Activated CD8-positive, alpha-beta memory T cell treated with anti-CD3 and anti-CD28 coated beads, Interleukin-2, amount 10 ng/mL, durations not matched to agents 7 days and 5 days (primary cell): ENCODE data around the gene MED23. TPM values are rescaled to one million over a fixed set of nuclear protein-coding genes. Genes with fewer than 3 reads are reported as not detected.

Experiments used
- ATAC-seq: fragments of 150-1000 bp; cut with Tn5 transposase; one replicate; pipeline ENCODE4 v1.10.0; 2021; ENCODE audit warnings: moderate library complexity
- CTCF ChIA-PET: fragments of 350-600 bp; sonication (Branson Sonifier 250); formaldehyde crosslinking; loops from one replicate; lab custom pipeline; 2021; ENCODE audit warnings: antibody characterized with exemption; lab: Charles Lee
- DNase-seq: peaks from one replicate; pipeline ENCODE4 v3.0.0-alpha.2; 2020
- H3K27ac Mint-ChIP-seq: one replicate; pipeline ENCODE4 v1.8.0; 2021; ENCODE audit warnings: mild to moderate bottlenecking, mixed read lengths
- H3K27me3 Mint-ChIP-seq: one replicate; pipeline ENCODE4 v1.8.0; 2021; ENCODE audit warnings: mixed read lengths
- H3K36me3 Mint-ChIP-seq: one replicate; pipeline ENCODE4 v1.8.0; 2021; ENCODE audit warnings: mild to moderate bottlenecking, mixed read lengths
- H3K4me1 Mint-ChIP-seq: one replicate; pipeline ENCODE4 v1.8.0; 2021; ENCODE audit warnings: mixed read lengths
- H3K4me3 Mint-ChIP-seq: one replicate; pipeline ENCODE4 v1.8.0; 2021; ENCODE audit warnings: mild to moderate bottlenecking, moderate library complexity, mixed read lengths
- H3K9me3 Mint-ChIP-seq: one replicate; pipeline ENCODE4 v1.8.0; 2022; ENCODE audit warnings: low read depth, mixed read lengths
- total RNA-seq, 2 experiments: library from RNA; stranded (reverse); gene quantifications; one replicate each; pipeline ENCODE4 v1.2.3, GENCODE V29; 2021

The MED23 gene
- 10 to 100 TPM; 28.4 to 33.1 TPM for total RNA-seq

DNA sequence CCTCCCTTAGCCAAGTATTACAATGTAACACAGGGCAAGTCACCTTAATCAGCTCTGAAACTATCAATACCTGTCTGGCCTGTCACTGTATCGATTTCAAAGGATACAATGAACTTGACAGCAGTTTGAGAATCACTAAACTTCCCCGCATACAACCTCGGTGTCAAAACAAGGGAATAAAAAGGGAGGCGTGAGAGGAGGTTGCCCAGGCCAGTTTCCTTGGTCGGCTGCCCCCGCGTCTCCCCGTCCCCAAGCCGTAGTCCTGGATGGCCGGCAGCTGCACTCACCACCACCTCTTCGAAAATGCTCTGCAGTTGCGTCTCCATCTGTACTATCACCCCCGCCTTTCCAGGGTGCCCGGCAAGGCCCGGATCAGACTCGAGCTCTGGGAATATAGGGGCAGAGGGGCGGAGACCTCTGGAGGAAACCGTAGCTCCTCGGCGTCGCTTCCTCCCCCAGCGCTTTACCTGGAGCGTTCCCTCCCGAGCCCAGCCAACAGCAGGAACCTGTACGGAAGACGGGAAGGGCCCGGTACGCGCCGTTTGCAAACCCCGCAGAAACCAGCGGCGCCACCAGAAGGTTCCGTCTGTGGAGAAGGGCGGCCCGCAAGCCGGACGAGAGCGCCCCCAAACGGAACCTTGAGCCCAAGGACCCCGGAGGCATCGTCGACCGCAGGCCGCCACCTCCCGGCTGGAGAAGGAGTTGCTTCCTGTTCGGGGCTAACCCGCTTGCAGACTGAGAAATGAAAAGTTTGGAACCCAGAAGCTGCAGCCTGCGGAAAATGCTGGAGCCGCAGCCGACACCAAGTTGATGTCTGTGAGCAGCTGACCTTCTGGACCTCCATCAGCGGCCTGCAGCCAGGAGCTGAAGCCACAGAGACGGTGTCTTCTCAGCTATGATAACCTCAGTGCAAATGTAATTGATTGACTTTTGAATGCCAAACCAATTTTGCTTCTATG is at the start of gene MED23:
TSS of gene MED23 (minus strand) at position 519 of the 959 bp plus-strand sequence. CDS start at position 326, 193 bp downstream.
- ATAC-seq (peak; percentile 91), DNase-seq (peak; percentile 94)
- Mint-ChIP-seq H3K36me3 (peaks cover 16% of the 10 kb centered on the region), H3K27me3 (no peaks in the 10 kb centered on the region), H3K4me3 (peak within 1 kb of the TSS; percentile 84), H3K27ac (peak within 1 kb of the TSS; percentile 92), H3K9me3 (no peaks in the 10 kb centered on the region), H3K4me1 (peaks cover 21% of the 10 kb centered on the region)
- CTCF ChIA-PET = interaction anchor here (0.6 to 3.1 kb wide), 31 partner anchors 9 to 1922 kb away, joined by 3 to 18 read pairs (median 4); partner anchors contain the start of gene ENPP3

DNA sequence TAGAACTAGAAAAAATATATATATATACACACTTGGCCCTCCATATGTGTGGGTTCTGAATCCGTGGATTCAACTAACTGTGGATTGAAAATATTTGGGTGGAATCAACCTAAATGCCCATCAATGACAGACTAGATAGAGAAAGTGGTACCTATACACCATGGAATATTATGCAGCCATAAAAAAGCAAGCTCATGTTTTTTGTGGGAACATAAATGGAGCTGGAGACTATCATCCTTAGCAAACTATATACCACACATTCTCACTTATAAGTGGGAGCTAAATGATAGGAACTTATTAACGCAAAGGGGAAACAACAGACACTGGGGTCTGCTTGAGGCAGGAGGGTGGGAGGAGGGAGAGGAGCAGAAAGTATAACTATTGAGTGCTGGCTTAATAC is 45.1 kb upstream of the MED23 start:
- Mint-ChIP-seq H3K27me3 (no peaks in the 10 kb centered on the region), H3K27ac (no peak overlapping the region), H3K36me3 (peaks cover 2% of the 10 kb centered on the region), H3K4me1 (no peaks in the 10 kb centered on the region), H3K9me3 (no peaks in the 10 kb centered on the region), H3K4me3 (no peak overlapping the region)
- no peak for DNase-seq
- CTCF ChIA-PET = no interaction called here
- no peak for ATAC-seq

DNA sequence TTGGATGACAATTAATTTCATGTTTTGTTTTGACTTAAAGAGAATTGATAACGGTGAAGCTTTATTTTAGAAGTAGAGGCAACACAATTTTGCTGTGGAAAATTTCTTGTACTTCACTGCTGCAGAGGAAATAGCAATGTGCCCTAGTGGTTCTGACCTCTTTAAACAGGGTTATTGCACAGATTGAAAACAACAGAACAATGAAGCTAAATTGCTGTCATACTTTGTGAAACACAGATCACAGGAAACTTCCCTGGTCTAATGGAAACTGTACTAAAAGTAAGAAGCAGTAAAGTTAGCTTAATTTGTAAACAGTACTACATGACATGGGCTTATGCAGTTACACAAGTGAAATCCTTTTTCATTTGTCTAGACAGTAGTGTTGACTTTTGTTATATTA is 41.8 kb upstream of the MED23 start:
- no peak overlapping the region for H3K4me3 Mint-ChIP-seq
- no peaks in the 10 kb centered on the region for H3K4me1 Mint-ChIP-seq
- CTCF ChIA-PET = interaction anchor here (0.7 kb wide), 1 partner anchor 19 kb away, joined by 3 read pairs; no protein-coding TSS in a partner anchor
- no peak overlapping the region for H3K27ac Mint-ChIP-seq
- DNase-seq = no peak
- ATAC-seq = no peak
- no peaks in the 10 kb centered on the region for H3K9me3 Mint-ChIP-seq
- H3K27me3 Mint-ChIP-seq = peaks cover 16% of the 10 kb centered on the region
- H3K36me3 Mint-ChIP-seq = peaks cover 2% of the 10 kb centered on the region

DNA sequence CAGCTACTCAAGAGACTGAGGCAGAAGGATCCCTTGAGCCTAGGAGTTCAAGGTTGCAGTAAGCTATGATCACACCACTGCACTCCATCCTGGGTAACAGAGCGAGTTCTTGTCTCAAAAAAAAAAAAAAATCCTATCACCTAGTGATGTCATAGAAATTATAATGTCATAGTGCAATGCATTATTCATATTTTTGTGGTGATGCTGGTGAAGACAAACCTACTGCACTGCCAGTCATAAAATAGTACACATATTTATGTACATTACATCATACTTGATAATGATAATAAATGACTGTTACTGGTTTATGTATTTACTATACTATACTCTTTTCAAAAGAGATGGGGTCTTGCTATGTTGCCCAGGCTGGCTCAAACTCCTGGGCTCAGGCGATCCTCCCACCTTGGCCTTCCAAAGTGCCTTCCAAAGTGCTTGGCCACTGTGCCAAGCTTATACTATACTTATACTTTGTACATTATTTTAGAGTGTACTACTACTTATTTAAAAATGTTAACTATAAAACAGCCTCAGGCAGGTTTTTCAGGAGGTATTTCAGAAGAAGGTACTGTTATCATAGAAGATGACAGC is 35.6 kb upstream of the MED23 start:
- peaks cover 3% of the 10 kb centered on the region for H3K36me3 Mint-ChIP-seq
- no peak for ATAC-seq
- no peak overlapping the region for H3K4me3 Mint-ChIP-seq
- peaks cover 16% of the 10 kb centered on the region for H3K27me3 Mint-ChIP-seq
- H3K9me3 Mint-ChIP-seq = no peaks in the 10 kb centered on the region
- no peak overlapping the region for H3K27ac Mint-ChIP-seq
- H3K4me1 Mint-ChIP-seq = peaks cover 3% of the 10 kb centered on the region
- DNase-seq = no peak
- CTCF ChIA-PET = interaction anchor here (1.3 kb wide), 1 partner anchor 24 kb away, joined by 3 read pairs; no protein-coding TSS in a partner anchor

- no peak overlapping the region for H3K27ac Mint-ChIP-seq
- DNase-seq (no peak), ATAC-seq (no peak)
- no peak overlapping the region for H3K4me3 Mint-ChIP-seq
- no peaks in the 10 kb centered on the region for H3K9me3 Mint-ChIP-seq
- no peaks in the 10 kb centered on the region for H3K27me3 Mint-ChIP-seq
- CTCF ChIA-PET = no interaction called here
- peaks cover 8% of the 10 kb centered on the region for H3K4me1 Mint-ChIP-seq
- H3K36me3 Mint-ChIP-seq = peaks cover 3% of the 10 kb centered on the region
Observed at GRCh38 chr6:131660195-131660594, 32.2 kb upstream of the MED23 start.

DNA sequence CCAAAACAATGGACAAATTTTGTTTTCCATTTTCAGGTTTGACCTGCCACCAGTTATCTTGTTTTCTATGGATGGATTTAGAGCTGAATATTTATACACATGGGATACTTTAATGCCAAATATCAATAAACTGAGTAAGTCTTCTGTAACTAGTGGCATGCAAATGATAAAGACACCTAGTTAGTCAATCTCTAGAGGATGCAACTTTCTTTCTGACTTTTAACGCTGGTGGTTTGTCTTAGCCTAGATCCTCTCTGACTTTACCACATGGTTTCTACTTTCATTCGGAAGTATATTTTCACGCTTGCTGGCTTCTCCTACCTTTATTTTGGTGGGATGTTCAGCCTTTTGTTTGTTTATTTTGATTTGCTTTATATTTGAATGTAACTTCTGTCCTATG is 30.2 kb upstream of the MED23 start:
- CTCF ChIA-PET = no interaction called here
- no peaks in the 10 kb centered on the region for H3K9me3 Mint-ChIP-seq

DNA sequence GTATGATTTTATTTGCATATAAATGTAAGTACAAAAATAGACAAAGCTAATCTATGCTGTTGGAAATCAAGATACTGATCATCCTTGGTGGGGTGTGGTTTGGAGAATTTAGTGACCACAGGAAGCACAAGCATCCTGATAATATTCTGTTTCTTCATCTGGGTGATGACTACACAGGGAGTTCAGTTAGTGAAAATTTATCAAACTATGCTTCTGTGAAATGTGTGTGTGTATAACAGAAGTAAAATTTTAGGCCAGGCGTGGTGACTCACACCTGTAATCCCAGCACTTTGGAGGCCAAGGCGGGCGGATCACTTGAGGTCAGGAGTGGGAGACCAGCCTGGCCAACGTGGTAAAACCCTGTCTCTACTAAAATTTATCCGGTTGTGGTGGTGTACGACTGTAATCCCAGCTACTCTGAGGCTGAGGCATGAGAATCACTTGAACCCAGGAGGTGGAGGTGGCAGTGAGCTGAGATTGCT is 29.6 kb upstream of the MED23 start:
- peaks cover 3% of the 10 kb centered on the region for H3K36me3 Mint-ChIP-seq
- H3K4me1 Mint-ChIP-seq = peaks cover 8% of the 10 kb centered on the region
- no peak overlapping the region for H3K4me3 Mint-ChIP-seq
- CTCF ChIA-PET = no interaction called here
- ATAC-seq = no peak
- no peaks in the 10 kb centered on the region for H3K9me3 Mint-ChIP-seq
- DNase-seq = no peak
- H3K27me3 Mint-ChIP-seq = no peaks in the 10 kb centered on the region
- no peak overlapping the region for H3K27ac Mint-ChIP-seq

More for the DNA sequence above, 30.2 kb upstream of the MED23 start:
- no peak for DNase-seq
- Mint-ChIP-seq H3K4me1 (peaks cover 8% of the 10 kb centered on the region), H3K27me3 (no peaks in the 10 kb centered on the region), H3K27ac (no peak overlapping the region), H3K36me3 (peaks cover 3% of the 10 kb centered on the region), H3K4me3 (no peak overlapping the region)
- no peak for ATAC-seq

DNA sequence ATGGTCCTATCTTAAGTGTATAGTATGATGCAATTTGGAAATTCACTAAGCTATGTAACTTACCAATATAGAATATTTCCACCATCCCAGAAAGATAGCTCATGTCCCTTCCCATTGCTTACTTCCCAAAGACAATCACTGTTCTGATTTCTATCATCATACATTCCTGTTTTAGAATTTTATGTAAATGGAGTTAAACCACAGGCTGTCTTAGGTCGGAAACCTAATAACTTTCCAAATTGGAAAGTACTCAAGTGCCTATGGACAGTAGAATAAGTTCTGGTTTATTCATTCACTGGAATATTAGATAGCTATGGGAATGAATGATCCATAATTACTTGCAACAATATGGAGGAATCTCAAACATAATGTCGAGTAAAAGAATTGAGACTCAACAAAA is 29.2 kb upstream of the MED23 start:
- no peak for DNase-seq
- CTCF ChIA-PET = no interaction called here
- no peak for ATAC-seq
- no peaks in the 10 kb centered on the region for H3K9me3 Mint-ChIP-seq
- no peak overlapping the region for H3K27ac Mint-ChIP-seq
- peaks cover 8% of the 10 kb centered on the region for H3K4me1 Mint-ChIP-seq
- H3K27me3 Mint-ChIP-seq = no peaks in the 10 kb centered on the region
- H3K4me3 Mint-ChIP-seq = no peak overlapping the region
- peaks cover 3% of the 10 kb centered on the region for H3K36me3 Mint-ChIP-seq

DNA sequence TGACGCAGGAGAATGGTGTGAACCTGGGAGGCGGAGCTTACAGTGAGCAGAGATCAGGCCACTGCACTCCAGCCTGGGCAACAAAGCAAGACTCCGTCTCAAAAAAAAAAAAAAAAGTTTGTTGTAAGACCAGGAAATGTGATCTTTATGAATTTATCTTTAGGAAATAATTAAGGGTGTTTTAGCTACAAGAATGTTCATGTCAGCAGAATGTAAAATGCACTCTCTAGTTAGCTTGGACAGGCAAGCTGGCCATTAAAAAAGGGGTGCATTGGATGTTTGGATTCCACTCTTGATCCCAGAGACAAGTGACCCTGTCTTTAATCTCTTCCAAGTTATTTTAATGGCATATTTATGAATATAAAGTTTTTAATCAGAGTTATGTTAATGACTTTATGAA is 28.6 kb upstream of the MED23 start:
- Mint-ChIP-seq H3K9me3 (no peaks in the 10 kb centered on the region), H3K36me3 (peaks cover under 1% of the 10 kb centered on the region), H3K27ac (no peak overlapping the region), H3K4me1 (peaks cover 8% of the 10 kb centered on the region), H3K27me3 (no peaks in the 10 kb centered on the region), H3K4me3 (no peak overlapping the region)
- CTCF ChIA-PET = no interaction called here
- ATAC-seq = no peak
- DNase-seq = no peak

- CTCF ChIA-PET = no interaction called here
- peaks cover 8% of the 10 kb centered on the region for H3K4me1 Mint-ChIP-seq
- no peak overlapping the region for H3K4me3 Mint-ChIP-seq
- ATAC-seq (no peak), DNase-seq (no peak)
- no peaks in the 10 kb centered on the region for H3K36me3 Mint-ChIP-seq
- no peaks in the 10 kb centered on the region for H3K9me3 Mint-ChIP-seq
- no peak overlapping the region for H3K27ac Mint-ChIP-seq
- H3K27me3 Mint-ChIP-seq = no peaks in the 10 kb centered on the region
Observed at GRCh38 chr6:131655951-131656350, 27.9 kb upstream of the MED23 start.

- DNase-seq (no peak), ATAC-seq (no peak)
- Mint-ChIP-seq H3K27me3 (no peaks in the 10 kb centered on the region), H3K9me3 (no peaks in the 10 kb centered on the region), H3K4me3 (no peak overlapping the region), H3K27ac (no peak overlapping the region), H3K36me3 (no peaks in the 10 kb centered on the region), H3K4me1 (peaks cover 8% of the 10 kb centered on the region)
- CTCF ChIA-PET = no interaction called here
Observed at GRCh38 chr6:131655387-131655786, 27.3 kb upstream of the MED23 start.

DNA sequence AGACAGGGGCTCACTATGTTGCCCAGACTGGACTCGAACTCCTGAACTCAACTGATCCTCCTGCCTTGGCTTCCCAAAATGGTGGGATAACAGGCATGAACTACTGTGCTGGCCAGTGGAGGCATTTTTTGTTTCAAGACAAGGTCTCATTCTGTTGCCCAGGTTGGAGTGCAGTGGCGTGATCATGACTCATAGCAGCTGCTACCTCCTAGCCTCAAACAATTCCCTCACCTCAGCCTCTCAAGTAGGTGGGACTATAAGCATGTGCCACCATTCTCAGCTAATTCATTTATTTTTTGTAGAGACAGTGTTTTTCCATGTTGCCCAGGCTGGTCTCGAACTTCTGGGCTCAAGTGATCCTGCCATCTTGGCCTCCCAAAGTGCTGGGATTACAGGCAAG is 26.3 kb upstream of the MED23 start:
- CTCF ChIA-PET = no interaction called here
- Mint-ChIP-seq H3K4me1 (peaks cover 5% of the 10 kb centered on the region), H3K27ac (no peak overlapping the region), H3K27me3 (no peaks in the 10 kb centered on the region), H3K36me3 (no peaks in the 10 kb centered on the region), H3K9me3 (no peaks in the 10 kb centered on the region), H3K4me3 (no peak overlapping the region)
- ATAC-seq (no peak), DNase-seq (no peak)

- no peaks in the 10 kb centered on the region for H3K36me3 Mint-ChIP-seq
- no peaks in the 10 kb centered on the region for H3K9me3 Mint-ChIP-seq
- ATAC-seq = no peak
- H3K27ac Mint-ChIP-seq = no peak overlapping the region
- no peaks in the 10 kb centered on the region for H3K27me3 Mint-ChIP-seq
- no peak overlapping the region for H3K4me3 Mint-ChIP-seq
- CTCF ChIA-PET = no interaction called here
- no peak for DNase-seq
- H3K4me1 Mint-ChIP-seq = peaks cover 2% of the 10 kb centered on the region
Observed at GRCh38 chr6:131652472-131652871, 24.4 kb upstream of the MED23 start.
